Measurements from ENCODE around the gene COX8A. TPM values are rescaled to one million over a fixed set of nuclear protein-coding genes. Genes with fewer than 3 reads are reported as not detected.
A peak's percentile ranks its signal among the peaks of the same experiment; 100 is the strongest.

COX8A gene
- total RNA-seq, 1 donor from 2014 or later = 118 TPM

DNA sequence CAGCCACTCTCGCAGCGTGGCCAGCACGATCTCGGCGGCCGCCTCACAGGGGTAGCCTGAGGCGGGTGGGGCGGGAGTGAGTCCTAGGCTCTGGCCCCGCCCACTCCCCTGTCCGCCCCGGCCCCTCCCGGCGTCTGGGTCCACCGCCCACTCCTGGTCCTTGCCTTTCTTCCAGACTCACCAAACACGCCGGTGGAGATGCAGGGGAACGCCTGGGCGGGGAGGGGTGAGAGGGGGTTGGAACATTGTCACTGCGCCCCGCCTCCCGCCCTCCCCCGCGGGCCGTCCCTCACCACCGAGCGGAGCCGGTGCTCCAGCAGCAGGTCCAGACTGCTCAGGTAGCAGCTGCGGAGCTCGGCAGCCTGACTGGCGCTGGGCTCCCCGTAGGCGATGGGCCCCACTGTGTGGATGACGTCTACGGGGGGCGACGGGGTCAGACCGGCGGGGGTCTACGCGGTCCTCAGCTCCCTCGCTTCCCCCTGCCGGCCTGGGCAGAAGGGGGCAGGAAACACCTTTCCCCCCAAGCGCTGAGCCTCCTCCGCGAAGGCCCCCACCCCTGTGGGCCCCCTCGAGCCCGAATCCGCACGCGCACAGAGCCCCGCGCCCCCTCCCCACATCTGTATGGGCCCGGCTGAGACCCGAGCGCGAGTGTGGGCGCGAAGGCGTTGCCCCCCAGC, 25.1 kb downstream of the COX8A start:
- peak; percentile 48 for ATAC-seq
- peak; percentile 76 for DNase-seq (ENCODE audit: low spot score)

DNA sequence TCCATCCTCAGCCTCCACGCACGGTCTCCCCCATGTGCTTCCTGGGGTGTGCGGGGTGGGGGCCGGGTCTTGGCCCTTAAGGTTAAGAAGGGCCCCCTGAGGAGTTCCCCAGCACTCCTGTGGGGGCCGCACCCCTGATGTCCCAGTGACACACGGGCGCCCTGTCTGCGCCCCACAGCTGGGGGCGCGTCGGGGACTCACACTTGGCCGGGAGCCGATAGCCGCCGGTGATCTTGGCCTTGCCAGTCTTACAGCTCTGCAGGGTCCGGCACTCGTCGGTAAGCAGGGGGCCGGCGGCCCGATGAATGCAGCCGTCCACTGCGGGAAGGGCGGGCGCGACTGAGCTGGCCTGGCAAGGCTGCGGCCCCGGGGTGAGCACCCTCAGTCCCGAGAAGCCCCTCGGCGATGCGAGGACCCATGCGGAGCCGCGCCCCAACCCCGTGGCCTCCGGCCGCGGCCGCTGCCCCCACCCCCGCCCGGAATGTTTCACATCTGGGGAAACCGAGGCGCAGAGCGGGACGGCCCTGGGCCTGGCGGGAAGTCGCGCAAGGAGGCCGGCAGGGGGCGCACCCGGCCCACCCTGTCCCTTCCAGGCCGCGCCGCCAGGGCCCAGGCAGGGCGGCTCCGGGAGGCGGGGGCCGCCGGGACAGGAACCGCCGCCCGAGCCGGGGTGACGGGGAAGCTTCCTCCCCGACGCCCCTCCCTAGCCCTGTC, 25.8 kb downstream of the COX8A start:
- intact Hi-C loops (cut with DNase I) = loop anchor here (2.0 kb wide), 1 partner anchor 149 kb away; no protein-coding TSS in a partner anchor
- peak; percentile 75 for ATAC-seq
- peak; percentile 82 for DNase-seq (ENCODE audit: low spot score)

More for the DNA sequence above, 25.1 kb downstream of the COX8A start:
- intact Hi-C loops (cut with DNase I) = loop anchor here (2.0 to 10.0 kb wide), 2 partner anchors 149 to 295 kb away; partner anchors contain the start of gene KCNK4

DNA sequence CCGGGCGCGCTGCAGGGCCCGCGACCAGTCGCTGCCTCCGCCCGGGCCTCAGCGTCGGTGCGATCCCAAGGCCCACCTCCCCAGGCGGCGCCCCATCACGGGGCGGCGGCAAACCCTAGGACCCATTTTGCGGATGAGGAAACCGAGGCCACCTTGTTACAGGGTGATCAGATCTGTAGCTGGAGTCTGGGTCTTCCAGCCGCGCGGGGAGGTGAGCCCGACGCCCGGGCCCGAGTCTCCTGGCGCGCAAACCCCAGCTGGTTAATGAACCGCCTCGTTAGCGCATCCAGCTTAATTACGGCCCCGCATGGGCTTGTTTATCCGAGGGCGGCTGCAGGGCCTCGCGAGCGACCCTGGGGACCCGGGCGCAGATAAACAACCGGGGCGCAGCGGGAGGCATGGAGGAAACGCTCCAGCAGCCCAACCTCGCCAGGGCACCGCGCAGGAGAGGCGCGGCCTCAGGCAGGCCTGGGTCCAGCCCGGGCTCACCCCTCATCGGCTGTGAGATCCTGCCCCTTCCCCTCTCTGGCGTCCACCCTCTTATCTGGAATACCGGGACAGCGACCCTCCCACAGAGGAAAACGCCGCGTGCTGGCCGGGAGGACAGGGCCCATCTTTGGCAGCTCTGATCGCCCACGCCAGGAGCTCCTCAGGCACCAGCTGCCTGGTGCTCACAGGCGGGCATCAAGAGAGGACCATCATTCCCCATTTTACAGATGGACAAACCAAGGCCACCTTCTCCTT, 26.5 kb downstream of the COX8A start:
- DNase-seq (ENCODE audit: low spot score) = no peak
- intact Hi-C loops (cut with DNase I) = loop anchor here (2.0 kb wide), 1 partner anchor 148 kb away; no protein-coding TSS in a partner anchor
- no peak for ATAC-seq

DNA sequence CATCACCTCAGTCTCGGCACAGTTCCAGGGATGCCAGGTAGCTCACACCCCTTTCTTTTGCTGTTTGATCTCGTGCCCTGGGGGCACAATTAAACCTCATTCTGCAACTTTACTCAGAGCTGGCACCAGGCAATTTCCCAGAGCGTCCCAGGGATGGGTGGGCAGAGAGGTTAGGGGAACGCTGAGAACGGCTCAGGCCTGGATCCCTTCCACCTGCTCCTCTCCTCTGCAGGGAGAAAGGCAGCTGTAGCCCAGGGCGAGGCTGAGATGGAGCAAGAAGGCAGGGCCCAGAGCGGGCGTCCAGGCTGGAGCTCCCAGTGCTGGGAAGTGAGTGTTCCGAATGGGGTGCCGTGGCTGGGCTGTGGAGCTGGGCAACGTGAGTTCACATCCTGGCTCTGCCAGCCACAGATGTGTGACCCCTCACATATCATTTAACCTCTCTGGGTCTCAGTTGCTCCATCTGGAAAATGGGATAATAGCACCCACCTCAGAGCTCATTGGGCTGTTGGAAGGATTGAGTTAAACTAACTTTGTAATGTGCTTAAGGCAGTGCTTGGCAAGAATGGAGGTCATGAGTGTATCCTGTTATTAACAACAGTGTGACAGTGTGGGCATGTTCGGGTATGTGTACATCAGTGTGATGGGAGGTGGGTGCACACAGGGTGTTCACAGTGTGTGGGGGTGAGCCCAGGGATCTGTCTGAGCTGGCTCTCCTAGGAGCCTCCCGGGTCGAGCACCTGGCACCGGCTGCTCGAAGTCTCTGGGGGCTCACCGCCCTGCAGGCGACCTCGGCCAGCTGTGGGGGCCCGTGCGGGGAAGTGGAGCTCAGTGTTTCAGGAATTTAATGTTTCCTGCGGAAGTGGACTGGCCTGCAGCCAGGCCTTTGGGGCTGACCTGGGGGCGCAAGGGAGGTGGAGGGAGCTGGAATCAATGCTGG, 27.3 kb downstream of the COX8A start:
- no peak for DNase-seq (ENCODE audit: low spot score)
- intact Hi-C loops (cut with DNase I) = loop anchor here (2.0 kb wide), 1 partner anchor 147 kb away; no protein-coding TSS in a partner anchor
- peak; percentile 11 for ATAC-seq

DNA sequence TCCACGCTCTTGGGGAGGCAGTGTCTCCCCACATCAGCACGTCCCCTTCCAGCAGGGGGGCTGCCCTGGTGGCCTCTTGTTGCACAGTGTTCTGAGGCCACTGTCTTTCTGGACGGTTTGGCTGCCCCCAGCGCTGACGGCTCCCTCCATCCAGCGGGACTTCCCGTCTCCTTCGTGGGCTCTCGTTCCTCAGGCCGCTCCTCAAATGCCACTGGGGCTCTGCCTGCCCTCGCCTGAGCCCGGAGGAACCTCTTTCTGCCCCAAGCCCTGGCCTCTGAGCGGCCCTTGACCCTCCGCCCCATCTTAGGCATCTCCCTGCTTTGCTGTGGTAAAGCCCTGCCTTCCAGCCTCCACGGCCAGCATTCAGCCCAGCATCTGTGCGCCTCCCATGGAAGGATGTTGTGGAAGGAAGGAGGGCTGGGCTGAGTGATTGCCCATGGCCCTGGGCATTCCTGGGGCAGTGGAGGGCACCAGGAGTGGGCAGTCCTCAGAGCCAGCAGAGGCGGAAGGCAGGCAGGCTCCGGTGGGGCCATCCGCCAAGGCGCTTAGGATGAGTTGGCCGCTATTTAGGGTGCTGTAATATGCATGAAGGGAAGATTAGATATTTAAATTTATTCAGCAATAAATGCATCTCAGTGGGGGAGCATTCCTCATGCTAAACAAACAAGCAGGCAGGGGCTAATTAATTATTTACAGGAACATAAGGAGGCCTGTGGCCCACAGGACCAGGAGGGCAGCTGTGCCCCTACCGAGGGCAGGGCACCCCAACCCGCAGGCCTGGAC, 29.6 kb downstream of the COX8A start:
- DNase-seq (ENCODE audit: low spot score) (no peak), ATAC-seq (no peak)
- intact Hi-C loops (cut with DNase I) = no loop called here

DNA sequence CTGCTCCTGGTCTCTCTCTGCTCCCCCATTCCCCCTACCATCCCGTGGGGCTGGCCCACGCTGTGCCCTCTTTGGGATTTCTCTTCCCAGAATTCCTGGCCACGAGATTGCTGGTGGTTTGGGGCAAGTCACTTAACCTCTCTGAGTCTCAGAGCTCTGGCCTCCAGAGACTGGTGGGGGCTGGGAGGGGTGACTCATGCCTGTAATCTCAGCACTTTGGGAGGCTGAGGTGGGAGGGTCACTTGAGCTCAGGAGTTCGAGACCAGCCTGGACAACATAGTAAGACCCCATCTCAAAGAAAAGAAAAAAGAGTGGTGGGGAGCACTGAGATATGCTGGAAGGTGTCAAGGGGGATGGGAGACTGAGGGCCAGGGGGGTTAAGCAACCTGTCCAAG, 30.2 kb downstream of the COX8A start:
- ATAC-seq (no peak), DNase-seq (ENCODE audit: low spot score) (no peak)
- intact Hi-C loops (cut with DNase I) = no loop called here

DNA sequence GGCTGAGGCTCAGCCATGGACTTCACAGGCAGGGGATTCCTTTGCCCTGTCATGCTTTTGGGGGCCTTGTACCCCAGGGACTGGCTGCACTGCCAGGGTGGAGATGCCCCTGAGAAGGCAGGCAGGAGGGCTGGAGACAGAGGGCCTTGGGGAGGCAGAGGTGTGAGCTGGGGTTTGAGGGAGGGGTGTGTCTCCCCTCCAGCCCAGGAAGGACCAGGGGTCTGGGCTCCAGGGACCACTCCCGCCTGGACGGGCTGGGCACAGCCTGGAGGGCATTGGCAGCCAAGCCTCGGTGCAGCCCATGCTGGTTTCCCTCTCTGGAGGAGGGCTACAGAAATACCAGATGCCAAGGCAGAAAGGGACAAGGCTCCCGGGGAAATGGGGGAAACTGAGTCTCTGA, 31.3 kb downstream of the COX8A start:
- ATAC-seq = no peak
- intact Hi-C loops (cut with DNase I) = no loop called here
- DNase-seq (ENCODE audit: low spot score) = no peak

DNA sequence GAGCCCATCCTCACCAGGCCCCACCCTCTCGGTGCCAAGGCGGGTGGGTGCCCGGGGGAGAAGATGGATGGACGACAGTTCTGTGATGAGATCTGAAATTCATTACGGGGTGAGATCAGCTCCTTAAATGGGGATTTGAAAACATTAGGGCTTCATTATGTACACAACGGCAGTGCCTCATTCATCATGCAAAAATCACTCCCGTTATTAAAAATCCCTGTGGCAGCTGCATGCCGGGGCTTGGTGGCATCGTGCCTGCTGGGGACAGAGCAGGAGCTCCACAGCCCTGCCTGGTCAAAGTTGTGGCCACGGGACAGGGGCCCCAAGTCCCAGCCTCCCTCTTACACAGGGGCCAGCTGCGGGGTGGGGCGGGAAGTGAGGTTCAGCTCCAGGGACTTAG, 32.0 kb downstream of the COX8A start:
- no peak for ATAC-seq
- intact Hi-C loops (cut with DNase I) = no loop called here
- DNase-seq (ENCODE audit: low spot score) = no peak

DNA sequence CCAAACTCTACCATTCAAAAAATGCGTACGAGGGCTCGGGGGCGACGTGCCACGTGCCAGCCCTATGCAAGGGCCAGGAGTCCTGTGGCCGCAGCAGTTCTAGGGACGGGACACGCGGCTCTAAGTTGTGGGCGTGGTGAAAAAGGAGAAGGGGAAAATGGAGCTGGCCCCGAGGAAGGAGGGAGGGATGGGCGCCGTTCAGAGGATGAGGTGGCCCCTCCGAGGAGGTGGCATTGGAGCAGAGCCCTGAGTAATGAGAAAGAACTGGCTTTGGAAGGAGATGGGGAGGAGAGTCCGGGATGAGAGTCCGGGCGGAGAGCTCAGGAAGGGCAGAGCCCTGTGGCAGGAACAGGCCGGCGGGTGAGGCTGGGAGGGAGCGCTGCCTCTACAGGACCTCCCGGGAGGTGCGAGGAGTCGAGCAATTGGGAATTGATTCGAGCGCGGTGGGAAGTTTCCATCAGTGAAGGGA, 32.8 kb downstream of the COX8A start:
- ATAC-seq (peak; percentile 56), DNase-seq (ENCODE audit: low spot score) (peak; percentile 69)
- intact Hi-C loops (cut with DNase I) = no loop called here

DNA sequence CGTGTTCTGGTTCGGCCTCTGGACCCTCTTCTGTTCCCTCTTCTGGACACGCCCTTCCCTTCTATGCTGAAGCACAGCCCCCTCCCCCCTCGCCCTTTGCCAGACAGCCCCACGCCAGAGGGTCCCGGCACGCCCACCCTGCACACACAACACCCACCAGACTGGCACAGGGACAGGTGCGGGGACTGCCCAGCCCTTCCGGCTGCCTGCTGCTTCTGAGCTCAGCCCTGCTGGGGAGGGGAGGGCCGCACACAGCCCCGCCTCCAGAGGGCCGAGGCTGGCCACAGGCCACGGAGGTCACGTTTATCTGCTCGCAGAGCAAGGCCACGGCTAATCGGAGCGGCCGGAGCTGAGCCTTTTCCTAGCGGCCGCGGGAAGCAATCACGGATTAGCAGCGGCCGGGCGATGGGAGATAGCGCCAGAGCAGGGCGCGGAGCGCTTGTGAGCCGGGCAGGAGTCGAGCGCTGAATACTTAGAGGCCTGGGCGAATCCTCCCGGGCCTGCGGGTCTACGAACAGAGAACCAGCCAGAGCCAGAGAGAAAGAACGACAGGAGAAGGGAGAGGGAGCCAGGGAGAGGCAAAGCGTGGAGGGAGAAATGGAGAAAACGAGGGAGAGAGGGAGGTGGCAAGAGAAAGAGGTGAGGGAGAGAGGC, 33.3 kb downstream of the COX8A start:
- ATAC-seq (peak; percentile 91), DNase-seq (ENCODE audit: low spot score) (peak; percentile 86)
- intact Hi-C loops (cut with DNase I) = no loop called here

DNA sequence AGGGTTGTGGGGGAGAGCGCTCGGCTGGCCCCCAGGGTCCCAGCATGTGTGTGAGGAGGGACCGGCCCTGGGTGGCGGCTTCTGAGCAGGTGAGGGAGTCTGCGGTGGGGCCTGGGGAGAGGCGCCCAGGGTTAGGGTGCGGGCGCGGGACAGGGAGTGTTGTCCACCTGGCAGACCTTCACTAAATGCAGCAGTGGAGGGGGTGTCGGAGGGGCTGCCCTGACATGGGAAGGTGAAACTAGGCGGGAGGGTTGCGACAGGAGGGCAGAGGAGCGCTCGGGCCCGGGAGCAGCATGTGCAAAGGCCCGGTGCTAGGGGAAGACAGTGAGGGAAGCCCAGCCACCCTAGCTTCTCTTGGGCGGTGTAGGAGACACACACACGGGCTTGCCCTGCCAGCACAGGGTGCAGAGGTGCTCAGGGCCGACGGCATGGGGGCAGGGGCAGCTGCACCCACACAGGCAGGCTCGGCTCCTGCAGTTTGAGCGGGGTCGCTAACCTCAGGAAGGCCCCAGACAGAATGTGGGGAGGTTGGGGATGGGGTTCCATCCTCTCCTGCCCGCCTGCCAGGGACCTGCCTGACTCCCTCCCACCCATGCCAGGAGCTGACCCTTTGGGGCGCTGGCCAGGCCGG, 34.0 kb downstream of the COX8A start:
- intact Hi-C loops (cut with DNase I) = no loop called here
- DNase-seq (ENCODE audit: low spot score) = no peak
- ATAC-seq = no peak

DNA sequence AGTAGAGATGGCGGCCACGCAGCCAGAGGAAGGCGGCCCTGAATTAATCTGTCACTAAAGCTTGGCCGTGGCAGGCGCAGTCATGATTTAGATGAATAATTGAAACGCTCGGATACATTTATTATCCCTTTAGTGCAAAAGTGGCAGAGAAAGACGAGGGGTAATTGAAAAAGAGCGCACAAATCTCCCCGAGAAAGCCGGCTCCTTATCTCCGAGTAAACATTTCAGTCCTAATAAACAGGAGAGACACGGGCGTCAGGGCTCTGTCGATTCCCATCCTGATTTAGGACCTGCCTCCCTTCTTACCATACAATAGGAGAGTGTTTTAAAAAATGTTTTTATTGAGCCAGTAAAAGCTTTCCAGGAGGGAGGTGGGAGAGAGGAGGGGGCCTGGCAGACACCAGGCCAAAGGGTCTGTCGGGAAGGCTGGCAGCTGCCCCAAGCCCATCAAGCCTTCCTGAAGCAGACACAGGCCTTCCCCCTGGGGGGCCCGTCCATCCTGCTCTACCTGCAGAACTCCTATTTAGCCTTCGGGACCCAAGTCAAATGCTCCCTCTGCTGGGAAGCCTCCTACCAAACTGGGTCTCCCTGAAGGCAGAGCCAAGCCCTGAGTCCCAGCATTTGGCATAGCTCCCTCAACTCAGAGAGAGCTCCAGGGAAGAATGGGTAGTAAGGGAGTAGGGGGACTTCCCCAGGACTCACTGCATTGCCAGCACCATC, 34.7 kb downstream of the COX8A start:
- intact Hi-C loops (cut with DNase I) = no loop called here
- ATAC-seq (no peak), DNase-seq (ENCODE audit: low spot score) (no peak)

DNA sequence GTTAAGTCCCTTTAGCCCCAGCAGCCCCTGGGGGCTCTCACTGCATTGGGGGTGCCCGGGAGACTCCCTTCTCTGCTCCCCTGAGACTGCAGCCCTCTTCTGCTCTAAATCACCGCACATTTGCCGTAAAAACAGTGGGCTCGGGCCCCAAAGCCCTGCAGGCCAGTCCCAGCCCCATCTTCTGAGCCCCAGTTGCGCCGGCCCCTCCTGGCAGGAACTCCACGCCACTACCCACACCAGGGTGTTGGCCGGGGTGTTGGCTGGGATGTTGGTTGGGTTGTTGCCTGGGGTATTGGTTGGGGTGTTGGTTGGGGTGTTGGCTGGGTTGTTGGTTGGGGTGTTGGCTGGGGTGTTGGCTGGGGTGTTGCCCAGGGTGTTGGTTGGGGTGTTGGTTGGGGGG, 35.3 kb downstream of the COX8A start:
- DNase-seq (ENCODE audit: low spot score) (no peak), ATAC-seq (no peak)
- intact Hi-C loops (cut with DNase I) = no loop called here

DNA sequence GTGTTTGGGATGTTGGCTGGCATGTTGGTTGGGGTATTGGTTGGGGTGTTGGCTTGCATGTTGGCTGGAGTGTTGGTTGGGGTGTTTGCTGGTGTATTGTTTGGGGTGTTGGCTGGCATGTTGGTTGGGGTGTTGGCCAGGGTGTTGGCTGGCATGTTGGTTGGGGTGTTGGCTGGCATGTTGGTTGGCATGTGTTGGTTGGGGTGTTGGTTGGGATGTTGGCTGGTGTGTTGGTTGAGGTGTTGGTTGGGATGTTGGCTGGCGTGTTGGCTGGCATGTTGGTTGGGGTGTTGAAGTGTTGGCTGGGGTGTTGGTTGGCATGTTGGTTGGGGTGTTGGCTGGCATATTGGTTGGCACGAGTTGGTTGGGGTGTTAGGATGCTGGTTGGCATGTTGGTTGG, 36.4 kb downstream of the COX8A start:
- intact Hi-C loops (cut with DNase I) = no loop called here
- no peak for DNase-seq (ENCODE audit: low spot score)

DNA sequence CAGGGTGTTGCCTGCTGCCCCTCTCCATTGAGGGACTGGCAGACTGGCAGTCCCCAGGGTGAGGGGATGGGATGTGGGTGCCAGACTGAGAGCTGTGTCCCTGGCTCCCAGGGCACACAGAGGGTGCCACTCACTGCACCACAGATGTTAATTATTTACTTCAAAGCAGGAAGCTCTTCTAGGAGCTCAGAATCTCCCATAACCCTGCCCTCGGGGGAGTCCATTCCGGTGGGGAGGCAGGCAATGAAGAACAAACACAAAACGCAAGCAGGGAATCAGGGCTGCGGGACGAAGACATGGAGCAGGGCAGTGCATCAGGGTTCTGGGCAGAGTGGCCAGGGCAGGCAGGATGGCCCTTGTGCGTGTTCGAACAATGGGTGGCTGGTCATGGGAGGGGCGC, 37.0 kb downstream of the COX8A start:
- intact Hi-C loops (cut with DNase I) = no loop called here
- no peak for ATAC-seq
- no peak for DNase-seq (ENCODE audit: low spot score)

More for the DNA sequence above, 36.4 kb downstream of the COX8A start:
- no peak for ATAC-seq

DNA sequence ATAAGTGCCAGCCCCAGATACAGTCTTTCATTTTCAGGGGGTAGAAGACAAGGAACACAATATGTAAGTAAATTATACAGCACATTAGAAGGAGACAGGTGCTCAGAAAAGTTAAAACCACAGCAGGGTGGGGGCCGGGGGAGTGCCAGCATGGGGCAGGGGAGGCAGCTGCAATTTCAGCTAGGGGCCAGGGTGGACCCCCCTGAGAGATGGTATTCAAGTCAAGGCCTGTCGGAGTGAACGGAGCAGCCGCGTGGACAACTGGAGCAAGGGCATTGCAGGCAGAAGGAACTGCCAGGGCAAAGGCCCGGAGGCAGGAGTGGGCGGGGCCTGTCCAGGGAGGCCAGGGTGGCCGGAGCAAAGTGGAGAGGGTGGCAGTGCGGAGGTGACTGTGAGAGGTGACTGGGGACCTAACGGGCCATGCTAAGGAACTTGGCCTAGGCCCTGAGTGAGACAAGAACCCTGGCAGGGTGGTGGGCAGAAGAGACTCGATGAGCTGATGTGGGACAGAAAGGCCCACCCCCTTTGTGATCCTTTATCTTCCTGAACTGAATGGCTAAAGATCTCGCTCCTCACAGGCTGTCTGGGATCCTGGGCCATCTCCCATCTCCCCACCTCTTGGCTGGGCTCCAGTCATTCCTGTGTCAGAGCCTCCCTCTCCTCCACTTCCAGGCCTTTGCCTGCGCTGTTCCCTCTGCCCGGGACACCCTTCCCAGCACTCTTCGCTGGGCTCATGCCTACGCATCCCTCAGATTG, 38.9 kb downstream of the COX8A start:
- ATAC-seq = no peak
- intact Hi-C loops (cut with DNase I) = no loop called here

More for the DNA sequence above, 38.9 kb downstream of the COX8A start:
- DNase-seq (ENCODE audit: low spot score) = no peak

Data from sciatic nerve (tissue), 2 donors.